T-helper 1 cell treated with Interleukin-12 subunit alpha and Interleukin-12 subunit beta and Interleukin-4 antibody, amounts not matched to agents 30 μg/mL and 1 μg/mL, for 36 hours (primary cell): ENCODE measurements around the gene UPK3BL1.
"Not testable (repeated sequence)": the region's sequence is repeated elsewhere in the genome, so short reads cannot be mapped to it uniquely, and the experiment has no call there.

ENCODE experiments used
- H3K27ac Mint-ChIP-seq: one replicate; pipeline ENCODE4 v1.8.0; 2021; ENCODE audit warnings: mild to moderate bottlenecking, mixed read lengths
- H3K27me3 Mint-ChIP-seq: one replicate; pipeline ENCODE4 v1.8.0; 2021; ENCODE audit warnings: low read depth, mixed read lengths
- H3K36me3 Mint-ChIP-seq: one replicate; pipeline ENCODE4 v1.8.0; 2021; ENCODE audit warnings: low read depth, mixed read lengths
- H3K4me1 Mint-ChIP-seq: one replicate; pipeline ENCODE4 v1.8.0; 2021; ENCODE audit warnings: low read depth, mixed read lengths
- H3K4me3 Mint-ChIP-seq: one replicate; pipeline ENCODE4 v1.8.0; 2021; ENCODE audit warnings: mild to moderate bottlenecking, moderate library complexity, mixed read lengths
- H3K9me3 Mint-ChIP-seq: one replicate; pipeline ENCODE4 v1.8.0; 2021; ENCODE audit warnings: mixed read lengths

UPK3BL1 gene

GRCh38 chr7:102611013-102611674 is 31.4 kb downstream of the UPK3BL1 start:
- H3K4me1 Mint-ChIP-seq, H3K4me3 Mint-ChIP-seq, H3K36me3 Mint-ChIP-seq, H3K27me3 Mint-ChIP-seq, H3K9me3 Mint-ChIP-seq, H3K27ac Mint-ChIP-seq: not testable (repeated sequence)

GRCh38 chr7:102610441-102610840 is 32.1 kb downstream of the UPK3BL1 start:
- H3K4me1 Mint-ChIP-seq, H3K4me3 Mint-ChIP-seq, H3K27ac Mint-ChIP-seq, H3K36me3 Mint-ChIP-seq, H3K9me3 Mint-ChIP-seq, H3K27me3 Mint-ChIP-seq: not testable (repeated sequence)

GRCh38 chr7:102609734-102610133 is 32.9 kb downstream of the UPK3BL1 start:
- not testable (repeated sequence) for H3K27me3 Mint-ChIP-seq, H3K36me3 Mint-ChIP-seq, H3K4me1 Mint-ChIP-seq, H3K9me3 Mint-ChIP-seq, H3K4me3 Mint-ChIP-seq, H3K27ac Mint-ChIP-seq

GRCh38 chr7:102606848-102607247 is 35.7 kb downstream of the UPK3BL1 start:
- not testable (repeated sequence) for H3K27me3 Mint-ChIP-seq, H3K36me3 Mint-ChIP-seq, H3K4me3 Mint-ChIP-seq, H3K9me3 Mint-ChIP-seq, H3K27ac Mint-ChIP-seq, H3K4me1 Mint-ChIP-seq

- H3K4me3 Mint-ChIP-seq, H3K36me3 Mint-ChIP-seq, H3K4me1 Mint-ChIP-seq, H3K27me3 Mint-ChIP-seq, H3K27ac Mint-ChIP-seq, H3K9me3 Mint-ChIP-seq: not testable (repeated sequence)
Observed at GRCh38 chr7:102604431-102605145, 38.0 kb downstream of the UPK3BL1 start.

GRCh38 chr7:102602317-102602716 is 40.3 kb downstream of the UPK3BL1 start:
- H3K36me3 Mint-ChIP-seq, H3K27ac Mint-ChIP-seq, H3K4me3 Mint-ChIP-seq, H3K4me1 Mint-ChIP-seq, H3K27me3 Mint-ChIP-seq, H3K9me3 Mint-ChIP-seq: not testable (repeated sequence)

- H3K27me3 Mint-ChIP-seq, H3K4me1 Mint-ChIP-seq, H3K9me3 Mint-ChIP-seq, H3K27ac Mint-ChIP-seq, H3K4me3 Mint-ChIP-seq, H3K36me3 Mint-ChIP-seq: not testable (repeated sequence)
Observed at GRCh38 chr7:102599699-102600098, 42.9 kb downstream of the UPK3BL1 start.

GRCh38 chr7:102596036-102596435 is 46.6 kb downstream of the UPK3BL1 start:
- H3K9me3 Mint-ChIP-seq, H3K36me3 Mint-ChIP-seq, H3K27ac Mint-ChIP-seq, H3K4me3 Mint-ChIP-seq, H3K27me3 Mint-ChIP-seq, H3K4me1 Mint-ChIP-seq: not testable (repeated sequence)

- H3K27ac Mint-ChIP-seq, H3K4me3 Mint-ChIP-seq, H3K4me1 Mint-ChIP-seq, H3K36me3 Mint-ChIP-seq, H3K27me3 Mint-ChIP-seq, H3K9me3 Mint-ChIP-seq: not testable (repeated sequence)
Observed at GRCh38 chr7:102593637-102594334, 48.8 kb downstream of the UPK3BL1 start.

- H3K27me3 Mint-ChIP-seq, H3K4me1 Mint-ChIP-seq, H3K9me3 Mint-ChIP-seq, H3K36me3 Mint-ChIP-seq, H3K27ac Mint-ChIP-seq, H3K4me3 Mint-ChIP-seq: not testable (repeated sequence)
Observed at GRCh38 chr7:102592477-102593019, 50.0 kb downstream of the UPK3BL1 start.

- not testable (repeated sequence) for H3K27me3 Mint-ChIP-seq, H3K36me3 Mint-ChIP-seq, H3K27ac Mint-ChIP-seq, H3K4me3 Mint-ChIP-seq, H3K4me1 Mint-ChIP-seq, H3K9me3 Mint-ChIP-seq
Observed at GRCh38 chr7:102589857-102590256, 52.7 kb downstream of the UPK3BL1 start.
